CD8-positive, alpha-beta memory T cell (primary cell): Measurements from ENCODE around the gene ST8SIA6. TPM values are rescaled to one million over a fixed set of nuclear protein-coding genes. Genes with fewer than 3 reads are reported as not detected.

Experiments used
- CTCF ChIA-PET: fragments of 350-600 bp; sonication (Branson Sonifier 250); formaldehyde crosslinking; loops from one replicate; lab custom pipeline; 2021; ENCODE audit warnings: antibody characterized with exemption; lab: Charles Lee
- POLR2A ChIA-PET: fragments of 350-600 bp; sonication (Branson Sonifier 250); formaldehyde crosslinking; loops from one replicate; lab custom pipeline; 2021; ENCODE audit warnings: antibody characterized with exemption; lab: Charles Lee
- DNase-seq, 5 donors: peaks; one replicate each; pipeline versions ENCODE4 v3.0.0 to v3.0.0-alpha.2; 2020 to 2022; ENCODE audit warnings: mixed read lengths in 1 of 5
- H3K27ac ChIP-seq: one replicate; pipeline ENCODE4 v1.7.0; 2013; ENCODE audit warnings: low read depth, mild to moderate bottlenecking, low read length, moderate library complexity
- H3K27me3 ChIP-seq: 2 replicates; pipeline ENCODE4 v1.7.0; 2013; ENCODE audit warnings: low read length, mild to moderate bottlenecking; ENCODE audit not compliant: insufficient read depth, poor library complexity, severe bottlenecking
- H3K36me3 ChIP-seq: 2 replicates; pipeline ENCODE4 v1.7.0; 2013; ENCODE audit warnings: mild to moderate bottlenecking, low read length, moderate library complexity; ENCODE audit not compliant: insufficient read depth
- H3K4me1 ChIP-seq: 2 replicates; pipeline ENCODE4 v1.7.0; 2013; ENCODE audit warnings: mild to moderate bottlenecking, low read length, moderate library complexity; ENCODE audit not compliant: insufficient read depth
- H3K4me3 ChIP-seq: 2 replicates; pipeline ENCODE4 v1.7.0; 2013; ENCODE audit warnings: mild to moderate bottlenecking, low read length
- H3K9me3 ChIP-seq: 2 replicates; pipeline ENCODE4 v1.7.0; 2013; ENCODE audit warnings: mild to moderate bottlenecking, low read length
- H3K27ac Mint-ChIP-seq, 8 donors: one replicate each; pipeline ENCODE4 v1.8.0; 2020 to 2021; ENCODE audit warnings: mixed read lengths in 8 of 8, mild to moderate bottlenecking in 6 of 8, inconsistent platforms in 3 of 8, moderate library complexity in 3 of 8
- H3K27me3 Mint-ChIP-seq, 2 donors: one replicate each; pipeline ENCODE4 v1.8.0; 2020 to 2021; ENCODE audit warnings: mixed read lengths in 2 of 2, mild to moderate bottlenecking in 1 of 2, moderate library complexity in 1 of 2
- H3K36me3 Mint-ChIP-seq, 3 donors: one replicate each; pipeline ENCODE4 v1.8.0; 2020 to 2021; ENCODE audit warnings: mixed read lengths in 3 of 3, inconsistent platforms in 1 of 3, mild to moderate bottlenecking in 1 of 3
- H3K4me1 Mint-ChIP-seq, 3 donors: one replicate each; pipeline ENCODE4 v1.8.0; 2020 to 2021; ENCODE audit warnings: mixed read lengths in 3 of 3, inconsistent platforms in 1 of 3, mild to moderate bottlenecking in 1 of 3
- H3K4me3 Mint-ChIP-seq, 7 donors: one replicate each; pipeline ENCODE4 v1.8.0; 2020 to 2021; ENCODE audit warnings: mixed read lengths in 7 of 7, mild to moderate bottlenecking in 6 of 7, moderate library complexity in 4 of 7, inconsistent platforms in 2 of 7
- H3K9me3 Mint-ChIP-seq, 5 donors: one replicate each; pipeline ENCODE4 v1.8.0; 2020 to 2022; ENCODE audit warnings: mixed read lengths in 5 of 5, mild to moderate bottlenecking in 3 of 5, moderate library complexity in 2 of 5, inconsistent platforms in 1 of 5
- polyA plus RNA-seq: library from polyadenylated mRNA; unstranded; fragments of 300-500 nt; fragmentation: Illumina TruSeq; gene quantifications from one replicate; pipeline ENCODE4 v1.2.3, GENCODE V29; 2021
- total RNA-seq, 2 experiments: library from RNA; stranded (reverse); gene quantifications; one replicate each; pipeline ENCODE4 v1.2.3, GENCODE V29; 2021

Gene ST8SIA6
- total and polyA plus RNA-seq, 3 experiments from 2014 or later: 1.9 TPM; not detected in 2

GRCh38 chr10:17472481-17473227 is 18.3 kb upstream of the ST8SIA6 start:
- no peaks in the 10 kb centered on the region for H3K4me1 ChIP-seq
- no peaks in the 10 kb centered on the region for H3K36me3 ChIP-seq
- H3K9me3 ChIP-seq: no peaks in the 10 kb centered on the region
- no peak overlapping the region for H3K27ac ChIP-seq
- POLR2A ChIA-PET: no interaction called here
- Mint-ChIP-seq H3K27me3 (peaks cover 6 to 42% of the 10 kb centered on the region in 2 donors), H3K4me1 (peaks cover 0 to 5% (median 4%) of the 10 kb centered on the region in 3 donors), H3K9me3 (peaks cover 0 to 7% (median 2%) of the 10 kb centered on the region in 5 donors), H3K27ac (no peak overlapping the region), H3K36me3 (peaks cover 0 to 4% (median 0%) of the 10 kb centered on the region in 3 donors), H3K4me3 (no peak overlapping the region)
- no peak overlapping the region for H3K4me3 ChIP-seq
- CTCF ChIA-PET: no interaction called here
- no peaks in the 10 kb centered on the region for H3K27me3 ChIP-seq
- no peak for DNase-seq

GRCh38 chr10:17470246-17470645 is 15.9 kb upstream of the ST8SIA6 start:
- no peak overlapping the region for H3K4me3 ChIP-seq
- Mint-ChIP-seq H3K27me3 (peaks cover 8 to 36% of the 10 kb centered on the region in 2 donors), H3K9me3 (peaks cover 0 to 7% (median 2%) of the 10 kb centered on the region in 5 donors), H3K4me1 (peaks cover 0 to 5% (median 4%) of the 10 kb centered on the region in 3 donors), H3K4me3 (no peak overlapping the region), H3K27ac (peak overlapping the region in 1 of 8 donors; percentile 70), H3K36me3 (peaks cover 0 to 4% (median 0%) of the 10 kb centered on the region in 3 donors)
- ChIA-PET POLR2A (no interaction called here), CTCF (no interaction called here)
- no peaks in the 10 kb centered on the region for H3K9me3 ChIP-seq
- H3K36me3 ChIP-seq: no peaks in the 10 kb centered on the region
- H3K4me1 ChIP-seq: no peaks in the 10 kb centered on the region
- no peak for DNase-seq
- no peak overlapping the region for H3K27ac ChIP-seq
- no peaks in the 10 kb centered on the region for H3K27me3 ChIP-seq

- CTCF ChIA-PET: no interaction called here
- Histone ChIP-seq H3K4me1 (no peaks in the 10 kb centered on the region), H3K36me3 (no peaks in the 10 kb centered on the region), H3K4me3 (no peak overlapping the region), H3K27ac (no peak overlapping the region), H3K9me3 (no peaks in the 10 kb centered on the region), H3K27me3 (no peaks in the 10 kb centered on the region)
- H3K9me3 Mint-ChIP-seq: peaks cover 0 to 7% (median 2%) of the 10 kb centered on the region in 5 donors
- peaks cover 0 to 4% (median 2%) of the 10 kb centered on the region in 3 donors for H3K36me3 Mint-ChIP-seq
- DNase-seq: no peak
- H3K27ac Mint-ChIP-seq: no peak overlapping the region
- no peak overlapping the region for H3K4me3 Mint-ChIP-seq
- peaks cover 11 to 57% of the 10 kb centered on the region in 2 donors for H3K27me3 Mint-ChIP-seq
- H3K4me1 Mint-ChIP-seq: no peaks in the 10 kb centered on the region
- POLR2A ChIA-PET: interaction anchor here (0.6 kb wide), 1 partner anchor 50 kb away, joined by 4 read pairs; no protein-coding TSS in a partner anchor
Observed at GRCh38 chr10:17465328-17466125, 11.1 kb upstream of the ST8SIA6 start.

GRCh38 chr10:17464545-17464944 is 10.2 kb upstream of the ST8SIA6 start:
- Histone ChIP-seq H3K27ac (no peak overlapping the region), H3K4me1 (no peaks in the 10 kb centered on the region), H3K9me3 (no peaks in the 10 kb centered on the region), H3K4me3 (no peak overlapping the region), H3K36me3 (no peaks in the 10 kb centered on the region), H3K27me3 (no peaks in the 10 kb centered on the region)
- Mint-ChIP-seq H3K9me3 (peaks cover 0 to 2% (median 0%) of the 10 kb centered on the region in 5 donors), H3K36me3 (peaks cover 0 to 2% (median 2%) of the 10 kb centered on the region in 3 donors), H3K4me3 (no peak overlapping the region), H3K27ac (no peak overlapping the region), H3K4me1 (no peaks in the 10 kb centered on the region), H3K27me3 (peaks cover 11 to 50% of the 10 kb centered on the region in 2 donors)
- CTCF ChIA-PET: no interaction called here
- no peak for DNase-seq
- POLR2A ChIA-PET: no interaction called here

GRCh38 chr10:17460756-17461155 is 6.4 kb upstream of the ST8SIA6 start:
- Histone ChIP-seq H3K4me3 (no peak overlapping the region), H3K9me3 (no peaks in the 10 kb centered on the region), H3K27me3 (no peaks in the 10 kb centered on the region), H3K27ac (no peak overlapping the region), H3K4me1 (no peaks in the 10 kb centered on the region), H3K36me3 (no peaks in the 10 kb centered on the region)
- Mint-ChIP-seq H3K4me3 (no peak overlapping the region), H3K4me1 (no peaks in the 10 kb centered on the region), H3K27ac (no peak overlapping the region), H3K9me3 (no peaks in the 10 kb centered on the region), H3K36me3 (peaks cover 0 to 4% (median 0%) of the 10 kb centered on the region in 3 donors), H3K27me3 (peaks cover 14 to 47% of the 10 kb centered on the region in 2 donors)
- POLR2A ChIA-PET: no interaction called here
- DNase-seq: no peak
- CTCF ChIA-PET: no interaction called here

- no peaks in the 10 kb centered on the region for H3K9me3 ChIP-seq
- Mint-ChIP-seq H3K4me1 (peaks cover 18 to 25% (median 21%) of the 10 kb centered on the region in 3 donors), H3K27ac (no peak overlapping the region), H3K27me3 (peaks cover 11 to 37% of the 10 kb centered on the region in 2 donors), H3K36me3 (peaks cover 0 to 2% (median 0%) of the 10 kb centered on the region in 3 donors), H3K9me3 (no peaks in the 10 kb centered on the region), H3K4me3 (no peak overlapping the region)
- no peak for DNase-seq
- ChIA-PET POLR2A (no interaction called here), CTCF (interaction anchor here (0.6 kb wide), 1 partner anchor 10 kb away, joined by 4 read pairs; no protein-coding TSS in a partner anchor)
- no peaks in the 10 kb centered on the region for H3K27me3 ChIP-seq
- peak overlapping the region; percentile 9 for H3K27ac ChIP-seq
- peaks cover 7% of the 10 kb centered on the region for H3K4me1 ChIP-seq
- H3K4me3 ChIP-seq: no peak overlapping the region
- no peaks in the 10 kb centered on the region for H3K36me3 ChIP-seq
Observed at GRCh38 chr10:17457083-17457482, 2.7 kb upstream of the ST8SIA6 start.

- CTCF ChIA-PET: interaction anchor here (0.6 kb wide), 1 partner anchor 9 kb away, joined by 4 read pairs; no protein-coding TSS in a partner anchor
- no peak overlapping the region for H3K27ac Mint-ChIP-seq
- H3K4me3 ChIP-seq: no peak overlapping the region
Observed at GRCh38 chr10:17456032-17456548, 1.7 kb upstream of the ST8SIA6 start.

More at GRCh38 chr10:17456032-17456548, 1.7 kb upstream of the ST8SIA6 start:
- no peaks in the 10 kb centered on the region for H3K36me3 ChIP-seq
- peaks cover 7% of the 10 kb centered on the region for H3K4me1 ChIP-seq
- no peak overlapping the region for H3K27ac ChIP-seq
- peaks cover 0 to 2% (median 0%) of the 10 kb centered on the region in 3 donors for H3K36me3 Mint-ChIP-seq
- POLR2A ChIA-PET: no interaction called here
- H3K27me3 ChIP-seq: no peaks in the 10 kb centered on the region
- H3K27me3 Mint-ChIP-seq: peaks cover 8 to 38% of the 10 kb centered on the region in 2 donors
- H3K9me3 Mint-ChIP-seq: no peaks in the 10 kb centered on the region
- H3K9me3 ChIP-seq: no peaks in the 10 kb centered on the region
- peaks cover 19 to 26% (median 26%) of the 10 kb centered on the region in 3 donors for H3K4me1 Mint-ChIP-seq
- H3K4me3 Mint-ChIP-seq: peak overlapping the region in 1 of 7 donors; percentile 35
- DNase-seq: no peak
